Mesenchymal stem cell (in vitro differentiated cells and primary cell): ENCODE data around the gene TMEFF2.

Experiments used
- DNase-seq: peaks from one replicate; pipeline ENCODE4 v3.0.0-alpha.2; 2013
- H2AFZ ChIP-seq: one replicate; pipeline ENCODE4 v1.6.1; 2013; ENCODE audit warnings: low read depth, mild to moderate bottlenecking, control low read depth, inconsistent platforms, low read length, moderate library complexity
- H2AK5ac ChIP-seq: 2 replicates; pipeline ENCODE4 v1.6.1; 2013; ENCODE audit warnings: low read length, moderate library complexity, mild to moderate bottlenecking, inconsistent platforms; ENCODE audit not compliant: severe bottlenecking
- H2BK120ac ChIP-seq: one replicate; pipeline ENCODE4 v1.6.1; 2013; ENCODE audit warnings: low read depth, mild to moderate bottlenecking, inconsistent platforms, low read length, moderate library complexity
- H2BK12ac ChIP-seq, 2 experiments: one replicate each; pipeline ENCODE4 v1.6.1; 2013; ENCODE audit warnings: inconsistent platforms in 2 of 2, low read length in 2 of 2, mild to moderate bottlenecking in 2 of 2, moderate library complexity in 2 of 2, control low read depth in 1 of 2
- H2BK15ac ChIP-seq: one replicate; pipeline ENCODE4 v1.6.1; 2013; ENCODE audit warnings: mild to moderate bottlenecking, low read depth, inconsistent platforms; ENCODE audit not compliant: poor library complexity, severe bottlenecking
- H2BK5ac ChIP-seq: 2 replicates; pipeline ENCODE4 v1.6.1; 2013; ENCODE audit warnings: low read depth, mild to moderate bottlenecking, low read length, control low read depth, inconsistent platforms; ENCODE audit not compliant: poor library complexity, severe bottlenecking
- H3K14ac ChIP-seq, 2 experiments: one replicate each; pipeline ENCODE4 v1.6.1; 2013; ENCODE audit warnings: inconsistent platforms in 2 of 2, low read length in 2 of 2, control low read depth in 1 of 2, mild to moderate bottlenecking in 1 of 2, moderate library complexity in 1 of 2
- H3K18ac ChIP-seq, 2 experiments: one replicate each; pipeline ENCODE4 v1.6.1; 2013; ENCODE audit warnings: inconsistent platforms in 2 of 2, low read length in 2 of 2, control low read depth in 1 of 2, low read depth in 1 of 2, mild to moderate bottlenecking in 1 of 2
- H3K23ac ChIP-seq, 2 experiments: one replicate each; pipeline ENCODE4 v1.6.1; 2013; ENCODE audit warnings: inconsistent platforms in 2 of 2, low read length in 2 of 2, mild to moderate bottlenecking in 2 of 2, moderate library complexity in 2 of 2, control low read depth in 1 of 2
- H3K27ac ChIP-seq: 2 replicates; pipeline ENCODE4 v1.5.1; 2013; ENCODE audit warnings: mild to moderate bottlenecking, moderate library complexity, low read length, control low read depth, inconsistent platforms; ENCODE audit not compliant: poor library complexity, severe bottlenecking
- H3K27me3 ChIP-seq, 2 experiments: 2 replicates each; pipeline versions ENCODE4 v1.6.1 to v1.7.0; 2013; ENCODE audit warnings: low read length in 2 of 2, mild to moderate bottlenecking in 2 of 2, moderate library complexity in 2 of 2, control low read depth in 1 of 2, inconsistent platforms in 1 of 2; ENCODE audit not compliant: control insufficient read depth in 1 of 2, insufficient read depth in 1 of 2
- H3K36me3 ChIP-seq, 2 experiments: 2 replicates each; pipeline versions ENCODE4 v1.6.1 to v1.7.0; 2013; ENCODE audit warnings: low read length in 2 of 2, control low read depth in 1 of 2, inconsistent platforms in 1 of 2, low read depth in 1 of 2, mild to moderate bottlenecking in 1 of 2; ENCODE audit not compliant: insufficient read depth in 2 of 2, control insufficient read depth in 1 of 2
- H3K4ac ChIP-seq, 2 experiments: one replicate each; pipeline ENCODE4 v1.6.1; 2013; ENCODE audit warnings: inconsistent platforms in 2 of 2, low read length in 2 of 2, mild to moderate bottlenecking in 2 of 2, moderate library complexity in 2 of 2, control low read depth in 1 of 2, low read depth in 1 of 2
- H3K4me1 ChIP-seq: 2 replicates; pipeline ENCODE4 v1.6.1; 2013; ENCODE audit warnings: low read depth, low read length, control low read depth; ENCODE audit not compliant: control insufficient read depth, insufficient read depth
- H3K4me2 ChIP-seq: 2 replicates; pipeline ENCODE4 v1.6.1; 2013; ENCODE audit warnings: low read length, mild to moderate bottlenecking, inconsistent platforms; ENCODE audit not compliant: poor library complexity, severe bottlenecking
- H3K4me3 ChIP-seq, 2 experiments: 2 replicates each; pipeline versions ENCODE4 v1.5.1 to v1.7.0; 2013; ENCODE audit warnings: low read length in 2 of 2, mild to moderate bottlenecking in 2 of 2, control low read depth in 1 of 2, low read depth in 1 of 2; ENCODE audit not compliant: insufficient read depth in 1 of 2
- H3K79me1 ChIP-seq: replicated peaks from 2 replicates; pipeline ENCODE4 v1.6.1; 2013; ENCODE audit warnings: mild to moderate bottlenecking, control low read depth, low read length, inconsistent platforms; ENCODE audit not compliant: poor library complexity, severe bottlenecking
- H3K9ac ChIP-seq: 2 replicates; pipeline ENCODE4 v1.7.0; 2013; ENCODE audit warnings: mild to moderate bottlenecking, low read length, moderate library complexity
- H3K9me3 ChIP-seq: 2 replicates; pipeline ENCODE4 v1.7.0; 2013; ENCODE audit warnings: mild to moderate bottlenecking, low read length; ENCODE audit not compliant: control insufficient read depth
- H4K8ac ChIP-seq: one replicate; pipeline ENCODE4 v1.6.1; 2013; ENCODE audit warnings: inconsistent platforms, mild to moderate bottlenecking, low read length, moderate library complexity
- H4K91ac ChIP-seq: one replicate; pipeline ENCODE4 v1.6.1; 2013; ENCODE audit warnings: mild to moderate bottlenecking, low read length, inconsistent platforms
- WGBS: methylation state at CpG from one replicate; pipeline ENCODE4 v1.1.7; 2013; ENCODE audit warnings: mixed read lengths; 5-methylcytosine and 5-hydroxymethylcytosine counted together

TMEFF2 gene

GRCh38 chr2:191999101-191999841, 195.5 kb downstream of the TMEFF2 start:
- Histone ChIP-seq H2AK5ac (no peak overlapping the region), H3K4me1 (no peaks in the 10 kb centered on the region), H2BK12ac (no peak overlapping the region), H3K4ac (no peak overlapping the region), H3K79me1 (no peaks in the 10 kb centered on the region), H3K23ac (no peak overlapping the region), H3K4me2 (no peak overlapping the region), H3K9ac (no peak overlapping the region), H4K91ac (no peak overlapping the region), H3K18ac (no peak overlapping the region), H2BK15ac (no peak overlapping the region), H3K27me3 (no peaks in the 10 kb centered on the region), H2BK5ac (no peak overlapping the region), H3K27ac (no peak overlapping the region), H4K8ac (no peak overlapping the region), H3K9me3 (no peaks in the 10 kb centered on the region), H2BK120ac (no peak overlapping the region), H3K4me3 (no peak overlapping the region), H2AFZ (no peak overlapping the region), H3K14ac (no peak overlapping the region), H3K36me3 (no peaks in the 10 kb centered on the region)
- DNase-seq: no peak
- 94% methylated on average over 2 of the region's 4 CpGs for WGBS

GRCh38 chr2:191995285-191995684, 199.4 kb downstream of the TMEFF2 start:
- no peak overlapping the region for H3K27ac ChIP-seq
- H2BK120ac ChIP-seq: no peak overlapping the region
- 75% methylated on average over 1 of the region's 2 CpGs for WGBS
- no peak overlapping the region for H2AK5ac ChIP-seq
- H2BK5ac ChIP-seq: no peak overlapping the region
- no peak overlapping the region for H3K23ac ChIP-seq
- H3K4me2 ChIP-seq: no peak overlapping the region
- H3K79me1 ChIP-seq: no peaks in the 10 kb centered on the region
- H3K4me3 ChIP-seq: no peak overlapping the region
- no peak overlapping the region for H3K4ac ChIP-seq
- H4K91ac ChIP-seq: no peak overlapping the region
- no peaks in the 10 kb centered on the region for H3K36me3 ChIP-seq
- H2BK12ac ChIP-seq: no peak overlapping the region
- H3K4me1 ChIP-seq: no peaks in the 10 kb centered on the region
- H2BK15ac ChIP-seq: no peak overlapping the region
- H3K14ac ChIP-seq: no peak overlapping the region
- no peaks in the 10 kb centered on the region for H3K27me3 ChIP-seq
- no peak overlapping the region for H3K18ac ChIP-seq
- no peak overlapping the region for H4K8ac ChIP-seq
- DNase-seq: no peak
- H3K9me3 ChIP-seq: no peaks in the 10 kb centered on the region
- no peak overlapping the region for H2AFZ ChIP-seq
- no peak overlapping the region for H3K9ac ChIP-seq

- no peaks in the 10 kb centered on the region for H3K9me3 ChIP-seq
- H3K23ac ChIP-seq: no peak overlapping the region
- H2BK120ac ChIP-seq: no peak overlapping the region
- H3K36me3 ChIP-seq: no peaks in the 10 kb centered on the region
- H3K18ac ChIP-seq: no peak overlapping the region
- no peak overlapping the region for H3K4me2 ChIP-seq
- H2AK5ac ChIP-seq: no peak overlapping the region
- H3K14ac ChIP-seq: no peak overlapping the region
- H2BK5ac ChIP-seq: no peak overlapping the region
- H3K27ac ChIP-seq: no peak overlapping the region
- H2AFZ ChIP-seq: no peak overlapping the region
- no peaks in the 10 kb centered on the region for H3K27me3 ChIP-seq
- no peak overlapping the region for H4K8ac ChIP-seq
- no peaks in the 10 kb centered on the region for H3K79me1 ChIP-seq
- no peak for DNase-seq
- H2BK12ac ChIP-seq: no peak overlapping the region
- H4K91ac ChIP-seq: no peak overlapping the region
- WGBS: no CpG with 5 or more reads among the region's 2 CpGs
- H3K9ac ChIP-seq: no peak overlapping the region
- H3K4me3 ChIP-seq: no peak overlapping the region
- no peak overlapping the region for H3K4ac ChIP-seq
- no peaks in the 10 kb centered on the region for H3K4me1 ChIP-seq
- H2BK15ac ChIP-seq: no peak overlapping the region
Measured at GRCh38 chr2:191994749-191995148, 200.0 kb downstream of the TMEFF2 start.

- Histone ChIP-seq H3K4me2 (no peak overlapping the region), H3K9me3 (no peaks in the 10 kb centered on the region), H3K27me3 (no peaks in the 10 kb centered on the region), H3K23ac (no peak overlapping the region), H2BK5ac (no peak overlapping the region), H4K8ac (no peak overlapping the region), H2BK15ac (no peak overlapping the region), H3K9ac (no peak overlapping the region), H3K18ac (no peak overlapping the region), H2BK12ac (no peak overlapping the region), H3K4me1 (no peaks in the 10 kb centered on the region), H3K4ac (no peak overlapping the region), H3K27ac (no peak overlapping the region), H3K14ac (no peak overlapping the region), H2AK5ac (no peak overlapping the region), H2BK120ac (no peak overlapping the region), H2AFZ (no peak overlapping the region), H3K79me1 (no peaks in the 10 kb centered on the region), H3K36me3 (no peaks in the 10 kb centered on the region), H4K91ac (no peak overlapping the region), H3K4me3 (no peak overlapping the region)
- no peak for DNase-seq
- WGBS: 88% methylated on average over 5 of the region's 5 CpGs
Measured at GRCh38 chr2:191991442-191991841, 203.3 kb downstream of the TMEFF2 start.
